Chondrocyte (in vitro differentiated cells): ENCODE data around the gene LYPLA2. TPM values are rescaled to one million over a fixed set of nuclear protein-coding genes. Genes with fewer than 3 reads are reported as not detected.
A peak's percentile ranks its signal among the peaks of the same experiment; 100 is the strongest.

ENCODE experiments used
- DNase-seq: peaks from one replicate; pipeline ENCODE4 v3.0.0; 2021; ENCODE audit warnings: mixed read lengths, low spot score
- H3K27ac Mint-ChIP-seq: one replicate; pipeline ENCODE4 v1.8.0; 2021; ENCODE audit warnings: mild to moderate bottlenecking, moderate library complexity, mixed read lengths; ENCODE audit not compliant: unreplicated experiment
- H3K27me3 Mint-ChIP-seq: 2 replicates; pipeline ENCODE4 v1.8.0; 2021; ENCODE audit warnings: low read depth, mixed read lengths
- H3K36me3 Mint-ChIP-seq: 2 replicates; pipeline ENCODE4 v1.8.0; 2021; ENCODE audit warnings: low read depth, mixed read lengths
- H3K4me1 Mint-ChIP-seq: 2 replicates; pipeline ENCODE4 v1.8.0; 2021; ENCODE audit warnings: low read depth, mild to moderate bottlenecking, mixed read lengths
- H3K4me3 Mint-ChIP-seq: one replicate; pipeline ENCODE4 v1.8.0; 2021; ENCODE audit warnings: mild to moderate bottlenecking, moderate library complexity, mixed read lengths; ENCODE audit not compliant: unreplicated experiment
- H3K9me3 Mint-ChIP-seq: 2 replicates; pipeline ENCODE4 v1.8.0; 2021; ENCODE audit warnings: low read depth, mixed read lengths
- total RNA-seq: library from RNA; stranded (reverse); gene quantifications from 3 replicates; pipeline ENCODE4 v1.2.1, GENCODE V29; 2021
- TF ChIP-seq, protein P1 (sequence below): fragments of 200-600 bp; sonication (generic); IDR thresholded peaks from 2 replicates; pipeline ENCODE4 v1.5.0; 2021; ENCODE audit warnings: antibody characterized with exemption, mild to moderate bottlenecking, moderate library complexity

The LYPLA2 gene
- total RNA-seq, 1 donor from 2014 or later: 40.4 TPM

GRCh38 chr1:23772049-23772853 is 18.7 kb upstream of the LYPLA2 start:
- Mint-ChIP-seq H3K36me3 (no peaks in the 10 kb centered on the region), H3K4me3 (no peak overlapping the region), H3K4me1 (peaks cover 5% of the 10 kb centered on the region), H3K27me3 (no peaks in the 10 kb centered on the region), H3K27ac (no peak overlapping the region), H3K9me3 (no peaks in the 10 kb centered on the region)
- no peak for DNase-seq
- TF ChIP-seq, protein P1, sequence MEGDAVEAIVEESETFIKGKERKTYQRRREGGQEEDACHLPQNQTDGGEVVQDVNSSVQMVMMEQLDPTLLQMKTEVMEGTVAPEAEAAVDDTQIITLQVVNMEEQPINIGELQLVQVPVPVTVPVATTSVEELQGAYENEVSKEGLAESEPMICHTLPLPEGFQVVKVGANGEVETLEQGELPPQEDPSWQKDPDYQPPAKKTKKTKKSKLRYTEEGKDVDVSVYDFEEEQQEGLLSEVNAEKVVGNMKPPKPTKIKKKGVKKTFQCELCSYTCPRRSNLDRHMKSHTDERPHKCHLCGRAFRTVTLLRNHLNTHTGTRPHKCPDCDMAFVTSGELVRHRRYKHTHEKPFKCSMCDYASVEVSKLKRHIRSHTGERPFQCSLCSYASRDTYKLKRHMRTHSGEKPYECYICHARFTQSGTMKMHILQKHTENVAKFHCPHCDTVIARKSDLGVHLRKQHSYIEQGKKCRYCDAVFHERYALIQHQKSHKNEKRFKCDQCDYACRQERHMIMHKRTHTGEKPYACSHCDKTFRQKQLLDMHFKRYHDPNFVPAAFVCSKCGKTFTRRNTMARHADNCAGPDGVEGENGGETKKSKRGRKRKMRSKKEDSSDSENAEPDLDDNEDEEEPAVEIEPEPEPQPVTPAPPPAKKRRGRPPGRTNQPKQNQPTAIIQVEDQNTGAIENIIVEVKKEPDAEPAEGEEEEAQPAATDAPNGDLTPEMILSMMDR: peak; percentile 88

DNA sequence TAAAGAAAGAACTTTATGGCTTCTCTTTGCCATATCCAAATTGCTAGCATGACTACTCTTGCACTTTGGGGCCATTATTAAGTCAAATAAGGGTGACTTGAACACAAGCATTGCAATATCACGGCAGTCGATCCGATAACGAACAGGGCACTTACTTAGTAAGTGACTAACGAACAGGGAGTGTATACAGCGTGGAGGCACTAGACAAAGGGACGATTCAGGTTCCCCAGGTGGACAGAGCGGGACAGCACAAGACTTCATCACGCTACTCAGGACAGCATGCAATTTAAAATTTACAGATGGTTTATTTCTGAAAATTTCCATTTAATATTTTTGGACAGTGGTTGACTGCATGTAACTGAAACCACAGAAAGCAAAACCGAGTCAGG is 18.1 kb upstream of the LYPLA2 start:
- H3K36me3 Mint-ChIP-seq: no peaks in the 10 kb centered on the region
- no peak overlapping the region for H3K27ac Mint-ChIP-seq
- no peaks in the 10 kb centered on the region for H3K9me3 Mint-ChIP-seq
- H3K4me3 Mint-ChIP-seq: no peak overlapping the region
- H3K4me1 Mint-ChIP-seq: peaks cover 9% of the 10 kb centered on the region
- no peaks in the 10 kb centered on the region for H3K27me3 Mint-ChIP-seq
- DNase-seq: no peak
- TF ChIP-seq, protein P1: no peak

GRCh38 chr1:23774174-23774880 is 16.6 kb upstream of the LYPLA2 start:
- Mint-ChIP-seq H3K36me3 (no peaks in the 10 kb centered on the region), H3K4me1 (peaks cover 20% of the 10 kb centered on the region), H3K27ac (no peak overlapping the region), H3K4me3 (no peak overlapping the region), H3K9me3 (no peaks in the 10 kb centered on the region), H3K27me3 (no peaks in the 10 kb centered on the region)
- TF ChIP-seq, protein P1: no peak
- DNase-seq: no peak

DNA sequence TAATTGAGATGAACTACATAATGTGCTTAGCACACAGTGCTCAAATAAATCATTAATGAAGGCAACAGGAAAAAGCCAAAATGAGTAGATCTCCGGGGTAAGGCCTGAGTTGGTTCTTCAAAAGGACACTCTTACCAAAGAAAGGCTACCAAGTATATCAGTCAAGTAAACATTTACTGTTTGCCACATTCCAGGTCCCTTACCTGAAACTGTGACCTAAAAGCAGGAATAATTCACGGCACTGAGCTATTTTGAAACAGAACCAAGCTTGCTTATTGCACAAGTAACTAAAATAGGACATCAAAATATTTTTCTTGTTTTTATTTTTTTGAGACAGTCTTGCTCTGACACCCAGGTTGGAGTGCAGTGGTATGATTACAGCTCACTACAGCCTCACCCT is 14.7 kb upstream of the LYPLA2 start:
- no peaks in the 10 kb centered on the region for H3K9me3 Mint-ChIP-seq
- H3K36me3 Mint-ChIP-seq: no peaks in the 10 kb centered on the region
- H3K4me3 Mint-ChIP-seq: no peak overlapping the region
- H3K4me1 Mint-ChIP-seq: peaks cover 30% of the 10 kb centered on the region
- no peak for DNase-seq
- H3K27me3 Mint-ChIP-seq: no peaks in the 10 kb centered on the region
- TF ChIP-seq, protein P1: no peak
- H3K27ac Mint-ChIP-seq: no peak overlapping the region

GRCh38 chr1:23777979-23778814 is 12.7 kb upstream of the LYPLA2 start, which contains the start of gene PITHD1:
Gene PITHD1, plus strand, starts transcription at chr1:23778418. Its CDS starts 98 bp downstream, at chr1:23778516.
- Mint-ChIP-seq H3K36me3 (peaks cover 3% of the 10 kb centered on the region), H3K27ac (peak within 1 kb of the TSS; percentile 99), H3K4me3 (peak within 1 kb of the TSS; percentile 87), H3K9me3 (no peaks in the 10 kb centered on the region), H3K27me3 (no peaks in the 10 kb centered on the region), H3K4me1 (peaks cover 26% of the 10 kb centered on the region)
- no peak for DNase-seq
- TF ChIP-seq, protein P1: no peak
